Thymus (tissue), 14 donors: ENCODE measurements around the gene TOMM22. TPM values are rescaled to one million over a fixed set of nuclear protein-coding genes. Genes with fewer than 3 reads are reported as not detected.
"Not testable (repeated sequence)": the region's sequence is repeated elsewhere in the genome, so short reads cannot be mapped to it uniquely, and the experiment has no call there.

ENCODE experiments used
- DNase-seq, 9 donors: peaks; one replicate each; pipeline ENCODE4 v3.0.0-alpha.2; 2013; ENCODE audit warnings: low spot score in 9 of 9, low read depth in 6 of 9, missing footprints in 1 of 9
- H3K27ac ChIP-seq, 2 donors: one replicate each; pipeline ENCODE4 v1.5.1; 2013; ENCODE audit warnings: control low read depth in 1 of 2, low read depth in 1 of 2, low read length in 1 of 2, mild to moderate bottlenecking in 1 of 2, moderate library complexity in 1 of 2
- H3K27me3 ChIP-seq, 2 donors: one replicate each; pipeline ENCODE4 v1.5.1; 2013; ENCODE audit warnings: low read length in 1 of 2; ENCODE audit not compliant: control insufficient read depth in 2 of 2, insufficient read depth in 1 of 2
- H3K36me3 ChIP-seq, 2 donors: one replicate each; pipeline ENCODE4 v1.5.1; 2013; ENCODE audit warnings: low read length in 1 of 2, mild to moderate bottlenecking in 1 of 2, moderate library complexity in 1 of 2; ENCODE audit not compliant: control insufficient read depth in 2 of 2, insufficient read depth in 2 of 2
- H3K4me1 ChIP-seq, 2 donors: one replicate each; pipeline ENCODE4 v1.5.1; 2013; ENCODE audit warnings: low read length in 2 of 2; ENCODE audit not compliant: control insufficient read depth in 2 of 2, insufficient read depth in 2 of 2
- H3K4me3 ChIP-seq, 2 donors: one replicate each; pipeline ENCODE4 v1.5.1; 2013; ENCODE audit warnings: low read length in 2 of 2, control low read depth in 1 of 2, mild to moderate bottlenecking in 1 of 2
- H3K9me3 ChIP-seq, 2 donors: one replicate each; pipeline ENCODE4 v1.5.1; 2013; ENCODE audit warnings: low read length in 1 of 2, mild to moderate bottlenecking in 1 of 2; ENCODE audit not compliant: control insufficient read depth in 2 of 2, insufficient read depth in 1 of 2
- WGBS: extraction: QIAGEN DNeasy Blood & Tissue Kit; methylation state at CpG from one replicate; pipeline ENCODE4 v1.1.7; 2013; 5-methylcytosine and 5-hydroxymethylcytosine counted together
- long read RNA-seq, 10 donors: transcript quantifications; one replicate each; lab custom pipeline, GENCODE V29; 2026
- polyA plus RNA-seq: library from polyadenylated mRNA; stranded (reverse); fragments of 200-250 nt; gene quantifications from one replicate; pipeline ENCODE4 v1.2.3, GENCODE V29; 2013
- total RNA-seq: library from RNA; stranded (reverse); fragments of 120-200 nt; gene quantifications from one replicate; pipeline ENCODE4 v1.2.4, GENCODE V29; 2013
- donor health status: healthy.

The TOMM22 gene
- total RNA-seq (63.9 TPM), polyA plus RNA-seq (38.9 TPM)
- long read RNA-seq, donor 1, transcript TOMM22-201 (4 exons, 2,040 nt) = major isoform, 6 of 6 reads
- long read RNA-seq, donor 1, partial matches to known transcripts = 0 of 6 reads
- long read RNA-seq, donor 1, other reads (novel, unspliced or antisense) = 0 of 6 reads
- long read RNA-seq, donor 2, transcript TOMM22-201 (4 exons, 2,040 nt) = major isoform, 74 of 76 reads
- long read RNA-seq, donor 2, partial matches to known transcripts = 0 of 76 reads
- long read RNA-seq, donor 2, other reads (novel, unspliced or antisense) = 0 of 76 reads
- long read RNA-seq, donor 3, transcript TOMM22-201 (4 exons, 2,040 nt) = major isoform, 56 of 58 reads
- long read RNA-seq, donor 3, partial matches to known transcripts = 0 of 58 reads
- long read RNA-seq, donor 3, other reads (novel, unspliced or antisense) = 0 of 58 reads
- long read RNA-seq, donor 4, transcript TOMM22-201 (4 exons, 2,040 nt) = major isoform, 27 of 28 reads
- long read RNA-seq, donor 4, partial matches to known transcripts = 0 of 28 reads
- long read RNA-seq, donor 4, other reads (novel, unspliced or antisense) = 0 of 28 reads
- long read RNA-seq, donor 5, transcript TOMM22-201 (4 exons, 2,040 nt) = major isoform, 69 of 69 reads
- long read RNA-seq, donor 5, partial matches to known transcripts = 0 of 69 reads
- long read RNA-seq, donor 5, other reads (novel, unspliced or antisense) = 0 of 69 reads
- long read RNA-seq, donor 6, transcript TOMM22-201 (4 exons, 2,040 nt) = major isoform, 32 of 35 reads
- long read RNA-seq, donor 6, partial matches to known transcripts = 0 of 35 reads
- long read RNA-seq, donor 6, other reads (novel, unspliced or antisense) = 0 of 35 reads
- long read RNA-seq, donor 7, transcript TOMM22-201 (4 exons, 2,040 nt) = major isoform, 51 of 52 reads
- long read RNA-seq, donor 7, partial matches to known transcripts = 0 of 52 reads
- long read RNA-seq, donor 7, other reads (novel, unspliced or antisense) = 0 of 52 reads
- long read RNA-seq, donor 8, transcript TOMM22-201 (4 exons, 2,040 nt) = major isoform, 28 of 30 reads
- long read RNA-seq, donor 8, partial matches to known transcripts = 0 of 30 reads
- long read RNA-seq, donor 8, other reads (novel, unspliced or antisense) = 0 of 30 reads
- long read RNA-seq, donor 9, transcript TOMM22-201 (4 exons, 2,040 nt) = major isoform, 34 of 37 reads
- long read RNA-seq, donor 9, partial matches to known transcripts = 0 of 37 reads
- long read RNA-seq, donor 9, other reads (novel, unspliced or antisense) = 0 of 37 reads
- long read RNA-seq, donor 10, transcript TOMM22-201 (4 exons, 2,040 nt) = major isoform, 40 of 40 reads
- long read RNA-seq, donor 10, partial matches to known transcripts = 0 of 40 reads
- long read RNA-seq, donor 10, other reads (novel, unspliced or antisense) = 0 of 40 reads

GRCh38 chr22:38681582-38682335, at the start of gene TOMM22:
TSS of gene TOMM22 (plus strand) at chr22:38681957. CDS start at chr22:38681979, 22 bp downstream.
- Histone ChIP-seq H3K36me3 (peaks cover 30 to 36% of the 10 kb centered on the region in 2 donors), H3K4me3 (peak within 1 kb of the TSS; percentile 67 to 99), H3K4me1 (peaks cover 9 to 13% of the 10 kb centered on the region in 2 donors), H3K27me3 (no peaks in the 10 kb centered on the region), H3K27ac (peak within 1 kb of the TSS; percentile 70 to 74), H3K9me3 (peaks cover 0 to 4% of the 10 kb centered on the region in 2 donors)
- WGBS = under 1% methylated on average over 60 of the region's 60 CpGs
- peak in 7 of 9 donors; percentile 71 to 90 (median 80) for DNase-seq

GRCh38 chr22:38632528-38632927, 49.2 kb upstream of the TOMM22 start:
- Histone ChIP-seq H3K4me1 (peaks cover 0 to 4% of the 10 kb centered on the region in 2 donors), H3K4me3 (no peak overlapping the region), H3K27ac (no peak overlapping the region), H3K36me3 (no peaks in the 10 kb centered on the region), H3K27me3 (no peaks in the 10 kb centered on the region), H3K9me3 (no peaks in the 10 kb centered on the region)
- DNase-seq = no peak
- 97% methylated on average over 3 of the region's 3 CpGs for WGBS

- no peak for DNase-seq
- Histone ChIP-seq H3K27me3 (no peaks in the 10 kb centered on the region), H3K4me3 (no peak overlapping the region), H3K4me1 (no peaks in the 10 kb centered on the region), H3K9me3 (no peaks in the 10 kb centered on the region), H3K36me3 (no peaks in the 10 kb centered on the region), H3K27ac (no peak overlapping the region)
- 100% methylated on average over 2 of the region's 2 CpGs for WGBS
These were observed 43.5 kb upstream of the TOMM22 start for GRCh38 chr22:38638216-38638615.

- Histone ChIP-seq H3K9me3 (no peaks in the 10 kb centered on the region), H3K27ac (no peak overlapping the region), H3K4me1 (no peaks in the 10 kb centered on the region), H3K27me3 (no peaks in the 10 kb centered on the region), H3K4me3 (no peak overlapping the region), H3K36me3 (no peaks in the 10 kb centered on the region)
- no peak for DNase-seq
- 96% methylated on average over 3 of the region's 3 CpGs for WGBS
These were observed 43.0 kb upstream of the TOMM22 start for GRCh38 chr22:38638728-38639127.

- Histone ChIP-seq H3K9me3 (no peaks in the 10 kb centered on the region), H3K27me3 (no peaks in the 10 kb centered on the region), H3K27ac (no peak overlapping the region), H3K4me3 (no peak overlapping the region), H3K4me1 (no peaks in the 10 kb centered on the region), H3K36me3 (no peaks in the 10 kb centered on the region)
- no peak for DNase-seq
- WGBS = 96% methylated on average over 13 of the region's 13 CpGs
These were observed 40.2 kb upstream of the TOMM22 start for GRCh38 chr22:38641476-38642040.

- H3K27ac ChIP-seq, H3K9me3 ChIP-seq, H3K4me3 ChIP-seq, DNase-seq, H3K36me3 ChIP-seq, H3K27me3 ChIP-seq, H3K4me1 ChIP-seq: not testable (repeated sequence)
- 97% methylated on average over 5 of the region's 5 CpGs for WGBS
These were observed 37.5 kb upstream of the TOMM22 start for GRCh38 chr22:38644245-38644644.

- Histone ChIP-seq H3K27ac (no peak overlapping the region), H3K9me3 (no peaks in the 10 kb centered on the region), H3K4me3 (no peak overlapping the region), H3K4me1 (no peaks in the 10 kb centered on the region), H3K36me3 (no peaks in the 10 kb centered on the region), H3K27me3 (no peaks in the 10 kb centered on the region)
- no peak for DNase-seq
- 94% methylated on average over 6 of the region's 6 CpGs for WGBS
These were observed 36.3 kb upstream of the TOMM22 start for GRCh38 chr22:38645430-38645829.
